ELR (cell line): Measurements from ENCODE around the gene ZNF85.
"Not testable (repeated sequence)": the region's sequence is repeated elsewhere in the genome, so short reads cannot be mapped to it uniquely, and the experiment has no call there.

ENCODE experiments used
- DNase-seq: peaks from one replicate; pipeline ENCODE4 v3.0.0-alpha.2; 2015; ENCODE audit warnings: low read depth

Gene ZNF85

DNA sequence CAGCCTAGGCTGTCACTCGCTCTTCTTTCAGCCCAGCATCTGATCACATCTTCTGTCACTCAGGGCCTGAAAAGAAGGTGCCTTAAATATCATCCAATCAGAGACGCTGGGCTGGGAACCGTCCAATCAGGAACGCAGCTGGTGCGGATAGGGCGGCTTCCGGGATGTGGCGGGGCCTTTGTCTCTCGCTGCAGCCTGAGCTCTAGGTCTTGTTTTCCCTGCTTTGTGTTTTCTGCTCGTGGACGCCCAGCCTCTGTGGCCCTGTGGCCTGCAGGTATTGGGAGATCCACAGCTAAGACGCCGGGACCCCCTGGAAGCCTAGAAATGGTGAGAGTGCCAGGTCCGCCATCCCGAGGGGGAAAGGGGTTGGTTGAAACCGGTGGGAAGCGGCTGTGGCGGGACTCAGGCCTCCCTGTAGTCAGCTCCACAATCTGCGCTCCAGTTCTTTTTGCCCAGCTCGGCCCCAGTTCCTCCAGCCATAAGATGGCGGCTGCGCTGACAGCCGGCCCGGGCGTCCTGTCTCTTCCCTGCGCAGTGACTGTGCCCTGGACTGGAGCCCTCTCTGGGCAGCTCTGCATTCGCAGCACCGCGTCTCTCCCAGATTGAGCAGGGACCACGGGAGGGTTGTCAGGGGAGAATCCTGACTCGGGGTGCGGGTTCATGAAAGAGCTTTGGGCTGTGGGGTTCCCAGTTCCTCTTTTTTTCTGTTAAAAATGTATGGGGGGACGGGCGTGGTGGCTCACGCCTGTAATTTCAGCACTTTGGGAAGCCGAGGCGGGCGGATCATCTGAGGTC is at the start of gene ZNF85:
TSS of gene ZNF85 (plus strand) at position 175 of the 795 bp plus-strand sequence. CDS start at position 325, 150 bp downstream.
- peak; percentile 93 for DNase-seq

GRCh38 chr19:20879501-20879900 is 43.5 kb upstream of the ZNF85 start:
- DNase-seq = no peak

DNA sequence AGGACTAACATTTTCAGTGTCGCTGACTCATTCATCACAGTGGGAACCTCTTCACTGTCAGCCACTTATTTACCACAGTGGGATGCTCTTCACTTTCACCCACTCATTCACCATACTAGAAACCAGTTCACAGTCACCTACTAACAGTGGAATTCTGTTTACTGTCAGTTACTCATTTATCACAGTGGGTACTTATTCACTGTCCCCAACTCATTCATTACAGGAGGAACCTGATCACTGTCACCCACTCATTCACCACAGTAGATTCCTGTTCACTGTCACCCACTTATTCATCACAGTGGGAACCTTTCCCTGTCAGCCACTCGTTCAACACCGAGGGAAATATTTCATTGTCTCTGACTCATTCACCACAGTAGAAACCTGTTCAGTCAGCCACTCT is 10.1 kb upstream of the ZNF85 start:
- DNase-seq = no peak

GRCh38 chr19:20925481-20925880 is 2.4 kb downstream of the ZNF85 start:
- DNase-seq = no peak

DNA sequence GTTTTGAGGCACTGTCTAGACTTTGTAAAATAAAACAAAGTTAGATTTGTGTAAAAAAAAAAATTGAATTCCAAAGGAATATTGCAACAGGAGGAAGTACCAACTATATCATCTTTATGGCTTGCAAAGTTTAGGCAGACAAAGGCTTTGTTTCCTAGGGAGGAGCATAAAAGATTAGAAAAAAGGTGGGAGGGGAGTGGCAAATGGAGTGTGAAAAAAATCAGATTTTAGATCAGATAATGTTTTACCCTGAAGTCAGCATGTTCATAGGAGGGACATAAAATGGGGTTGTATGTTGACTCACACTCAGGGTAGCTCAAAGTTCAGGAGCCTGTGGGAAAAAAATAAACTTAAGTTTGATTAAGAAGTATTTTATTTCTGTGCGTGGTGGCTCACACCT is 3.7 kb downstream of the ZNF85 start:
- peak; percentile 25 for DNase-seq

- peak; percentile 84 for DNase-seq
Observed at GRCh38 chr19:20928371-20928770, 5.3 kb downstream of the ZNF85 start.

- not testable (repeated sequence) for DNase-seq
Observed at GRCh38 chr19:20936322-20936947, 13.4 kb downstream of the ZNF85 start.

- not testable (repeated sequence) for DNase-seq
Observed at GRCh38 chr19:20952561-20953095, 29.6 kb downstream of the ZNF85 start.

DNA sequence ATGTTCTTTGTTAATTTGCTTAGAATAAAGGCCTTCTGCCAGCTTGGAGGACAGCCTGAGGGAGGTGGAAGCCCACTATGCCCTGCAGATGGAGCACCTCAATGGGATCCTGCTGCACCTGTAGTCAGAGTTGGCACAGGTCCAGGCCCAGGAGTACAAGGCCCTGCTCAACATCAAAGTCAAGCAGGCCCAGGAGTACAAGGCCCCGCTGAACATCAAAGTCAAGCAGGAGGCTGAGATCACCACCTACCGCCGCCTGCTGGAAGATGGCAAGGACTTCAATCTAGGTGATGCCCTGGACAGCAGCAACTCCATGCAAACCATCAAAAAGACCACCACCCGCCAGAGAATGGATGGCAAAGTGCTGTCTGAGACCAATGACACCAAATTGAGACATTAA is 41.7 kb downstream of the ZNF85 start:
- DNase-seq = no peak

DNA sequence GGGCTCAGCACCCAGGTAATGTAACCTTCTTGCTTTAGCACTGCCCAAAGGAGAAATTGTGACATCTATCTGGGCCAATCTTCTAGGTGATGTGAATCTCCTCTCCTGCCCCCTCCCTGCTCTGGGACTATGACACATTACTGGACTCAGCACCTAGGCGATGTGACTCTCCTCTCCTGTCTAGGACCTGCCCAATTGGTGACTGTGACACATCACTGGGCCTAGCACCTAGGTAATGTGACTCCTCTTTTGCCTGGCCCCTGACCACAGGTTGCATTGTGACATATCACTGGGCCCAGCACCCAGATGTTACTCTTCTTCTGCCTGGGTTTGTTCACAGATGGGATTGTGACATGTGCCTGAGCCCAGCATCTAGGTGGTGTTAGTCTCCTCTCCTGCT is 45.0 kb downstream of the ZNF85 start:
- no peak for DNase-seq

- DNase-seq = no peak
Observed at GRCh38 chr19:20969498-20969897, 46.4 kb downstream of the ZNF85 start.

- DNase-seq = no peak
Observed at GRCh38 chr19:20969898-20970297, 46.8 kb downstream of the ZNF85 start.

- DNase-seq = not testable (repeated sequence)
Observed at GRCh38 chr19:20992788-20993187, 69.7 kb downstream of the ZNF85 start.

DNA sequence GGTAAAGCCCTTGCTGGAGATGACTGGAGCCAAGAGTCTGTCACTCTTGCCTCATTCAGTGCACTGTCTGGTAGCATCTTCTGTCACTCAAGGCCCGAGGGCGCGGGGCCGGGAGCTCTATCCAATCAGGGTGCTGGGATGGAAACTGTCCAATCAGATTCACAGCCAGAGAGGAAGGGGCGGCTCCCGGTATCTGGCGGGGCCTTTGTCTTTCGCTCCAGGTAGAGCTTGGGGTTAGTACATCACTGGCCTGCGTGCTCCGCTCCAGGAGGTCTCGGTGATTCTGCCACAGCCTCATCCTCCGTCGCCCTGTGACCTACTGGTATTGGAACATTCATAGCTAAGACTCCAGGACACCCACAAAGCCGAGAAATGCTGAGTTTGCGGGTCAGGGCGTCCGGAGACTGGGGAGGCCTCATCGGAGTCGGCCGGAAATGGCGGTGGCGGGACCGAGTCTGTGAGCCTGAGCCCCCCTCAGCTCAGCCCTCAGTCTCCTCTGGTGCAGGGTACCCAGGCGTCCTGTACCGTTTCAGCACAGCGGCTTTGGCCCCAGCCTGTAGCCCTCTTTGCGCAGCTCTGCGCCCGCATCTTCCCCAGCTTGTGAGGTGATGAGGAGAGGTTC is 76.8 kb downstream of the ZNF85 start:
- peak; percentile 85 for DNase-seq
